GM19328 (cell line): ENCODE data around the gene GPRIN2.
"Not testable (repeated sequence)": the region's sequence is repeated elsewhere in the genome, so short reads cannot be mapped to it uniquely, and the experiment has no call there.

Experiments
- ATAC-seq: cut with Tn5 transposase; IDR thresholded peaks from one replicate; pipeline ENCODE4 v1.9.1; 2021; ENCODE audit warnings: mild to moderate bottlenecking, moderate library complexity; ENCODE audit not compliant: unreplicated experiment

GPRIN2 gene

GRCh38 chr10:46523119-46523961, 33.1 kb downstream of the GPRIN2 start:
- no peak for ATAC-seq

- ATAC-seq: no peak
Observed at GRCh38 chr10:46522295-46523118, 34.0 kb downstream of the GPRIN2 start.

- no peak for ATAC-seq
Observed at GRCh38 chr10:46520941-46521340, 35.5 kb downstream of the GPRIN2 start.

- no peak for ATAC-seq
Observed at GRCh38 chr10:46520381-46520780, 36.1 kb downstream of the GPRIN2 start.

GRCh38 chr10:46518028-46518725, 38.3 kb downstream of the GPRIN2 start:
- ATAC-seq: no peak

- ATAC-seq: no peak
Observed at GRCh38 chr10:46517541-46517940, 38.9 kb downstream of the GPRIN2 start.

- no peak for ATAC-seq
Observed at GRCh38 chr10:46516660-46517416, 39.6 kb downstream of the GPRIN2 start.

GRCh38 chr10:46515793-46516192, 40.7 kb downstream of the GPRIN2 start:
- no peak for ATAC-seq

GRCh38 chr10:46515366-46515765, 41.1 kb downstream of the GPRIN2 start:
- ATAC-seq: no peak

GRCh38 chr10:46514899-46515298, 41.6 kb downstream of the GPRIN2 start:
- ATAC-seq: no peak

GRCh38 chr10:46514431-46514861, 42.0 kb downstream of the GPRIN2 start:
- ATAC-seq: no peak

GRCh38 chr10:46513333-46513732, 43.1 kb downstream of the GPRIN2 start:
- not testable (repeated sequence) for ATAC-seq

- ATAC-seq: not testable (repeated sequence)
Observed at GRCh38 chr10:46512725-46513124, 43.7 kb downstream of the GPRIN2 start.

GRCh38 chr10:46512002-46512401, 44.5 kb downstream of the GPRIN2 start:
- ATAC-seq: not testable (repeated sequence)
